Mammary epithelial cell (primary cell): Measurements from ENCODE around the gene LRRC36.

Source experiments
- CTCF ChIP-seq, 2 donors: IDR thresholded peaks in 1 of 2; conservative IDR thresholded peaks in 1 of 2; 2 replicates each; pipeline ENCODE4 v1.5.1; 2011 to 2012; ENCODE audit warnings: inconsistent platforms in 2 of 2, low read length in 2 of 2, mild to moderate bottlenecking in 2 of 2, control low read depth in 1 of 2, low read depth in 1 of 2; ENCODE audit not compliant: insufficient read depth in 1 of 2; ENCODE audit errors: extremely low read depth in 1 of 2
- EZH2 ChIP-seq: IDR thresholded peaks from 2 replicates; pipeline ENCODE4 v1.6.1; 2012; ENCODE audit warnings: low read length, inconsistent platforms, borderline replicate concordance

GRCh38 chr16:67425061-67425460, 98.4 kb downstream of the LRRC36 start:
- no peak for TF ChIP-seq CTCF (conservative IDR thresholded peaks at IDR 0.05 in 1 of 2, IDR thresholded peaks at IDR 0.05 in 1 of 2; ENCODE audit: extremely low read depth in 1 of 2, insufficient read depth in 1 of 2, low read depth in 1 of 2, low read length in 2 of 2)
- TF ChIP-seq EZH2, result no peak
